ENCODE data around the gene MYRIP. TPM values are rescaled to one million over a fixed set of nuclear protein-coding genes. Genes with fewer than 3 reads are reported as not detected.

Gene MYRIP
- total RNA-seq, 4 donors from 2014 or later: 1.4 to 4.4 (median 2.8) TPM

DNA sequence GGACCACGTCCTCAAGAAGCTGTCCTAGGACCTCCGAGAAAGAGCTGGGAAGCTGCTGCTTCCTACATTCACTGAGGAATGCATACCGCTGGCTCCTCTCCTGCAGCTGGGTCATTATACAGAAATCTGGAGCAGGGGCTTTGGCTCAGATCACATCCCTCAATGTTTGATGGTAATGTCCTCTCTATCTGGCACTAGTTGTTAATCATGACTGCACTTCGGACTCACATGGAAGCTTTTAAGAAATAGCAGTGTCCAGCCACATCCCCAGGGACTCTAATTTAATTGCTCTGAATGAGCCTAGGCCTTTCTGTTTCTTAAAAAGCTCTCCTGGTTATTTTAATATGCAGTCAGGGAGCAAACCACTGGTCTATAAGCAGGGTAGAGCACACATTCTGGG, 25.7 kb upstream of the MYRIP start:
- no peaks in the 10 kb centered on the region for H3K9me3 ChIP-seq
- DNase-seq (ENCODE audit: low spot score in 2 of 2): no peak
- no peak overlapping the region for H3K27ac ChIP-seq
- no peaks in the 10 kb centered on the region for H3K27me3 ChIP-seq
- no peaks in the 10 kb centered on the region for H3K36me3 ChIP-seq
- 55% methylated on average over 4 of the region's 4 CpGs for WGBS
- TF ChIP-seq POLR2AphosphoS5 (IDR thresholded peaks at IDR 0.05): no peak
- TF ChIP-seq EP300 (IDR thresholded peaks at IDR 0.05): no peak
- no peak for TF ChIP-seq POLR2A (IDR thresholded peaks at IDR 0.05)
- TF ChIP-seq CTCF (IDR thresholded peaks at IDR 0.05): no peak
- no peaks in the 10 kb centered on the region for H3K4me1 ChIP-seq
- H3K4me3 ChIP-seq: no peak overlapping the region

- Histone ChIP-seq H3K27ac (no peak overlapping the region), H3K9me3 (no peaks in the 10 kb centered on the region), H3K4me1 (no peaks in the 10 kb centered on the region), H3K36me3 (no peaks in the 10 kb centered on the region), H3K4me3 (no peak overlapping the region), H3K27me3 (no peaks in the 10 kb centered on the region)
- TF ChIP-seq CTCF (IDR thresholded peaks at IDR 0.05) (no peak), EP300 (IDR thresholded peaks at IDR 0.05) (no peak)
- no peak for DNase-seq (ENCODE audit: low spot score in 2 of 2)
- WGBS: 77% methylated on average over 1 of the region's 1 CpG
Measured at GRCh38 chr3:39784922-39785321, 24.5 kb upstream of the MYRIP start.

GRCh38 chr3:39788128-39788883, 21.1 kb upstream of the MYRIP start:
- WGBS: 88% methylated on average over 3 of the region's 3 CpGs
- Histone ChIP-seq H3K36me3 (no peaks in the 10 kb centered on the region), H3K4me3 (no peak overlapping the region), H3K9me3 (no peaks in the 10 kb centered on the region), H3K27me3 (no peaks in the 10 kb centered on the region), H3K4me1 (no peaks in the 10 kb centered on the region), H3K27ac (no peak overlapping the region)
- no peak for DNase-seq (ENCODE audit: low spot score in 2 of 2)
- TF ChIP-seq POLR2AphosphoS5 (IDR thresholded peaks at IDR 0.05): no peak
- no peak for TF ChIP-seq POLR2A (IDR thresholded peaks at IDR 0.05)
- no peak for TF ChIP-seq CTCF (IDR thresholded peaks at IDR 0.05)
- TF ChIP-seq EP300 (IDR thresholded peaks at IDR 0.05): no peak

DNA sequence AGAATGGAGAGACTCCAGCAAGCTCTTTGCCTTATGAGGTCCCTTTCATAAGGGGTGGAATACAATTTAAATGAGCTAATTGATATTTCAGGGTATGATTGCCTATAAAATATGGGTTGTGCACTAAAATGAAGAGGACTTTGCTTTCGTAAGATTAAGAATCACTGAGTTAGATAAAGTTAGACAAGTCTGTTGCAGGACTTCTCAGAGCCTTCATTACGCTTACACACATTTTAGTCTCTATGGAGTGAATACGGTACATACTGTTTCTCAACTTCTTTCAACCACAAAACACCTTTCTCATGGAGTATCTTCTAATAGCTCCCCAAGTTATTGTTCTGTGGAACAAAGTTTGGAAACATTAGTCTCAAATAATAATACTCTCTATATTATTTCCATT, 17.8 kb upstream of the MYRIP start:
- no peaks in the 10 kb centered on the region for H3K4me1 ChIP-seq
- no peaks in the 10 kb centered on the region for H3K36me3 ChIP-seq
- no peak overlapping the region for H3K4me3 ChIP-seq
- DNase-seq (ENCODE audit: low spot score in 2 of 2): no peak
- no peaks in the 10 kb centered on the region for H3K27me3 ChIP-seq
- H3K9me3 ChIP-seq: no peaks in the 10 kb centered on the region
- TF ChIP-seq EP300 (IDR thresholded peaks at IDR 0.05): no peak
- no peak for TF ChIP-seq CTCF (IDR thresholded peaks at IDR 0.05)
- TF ChIP-seq POLR2AphosphoS5 (IDR thresholded peaks at IDR 0.05): no peak
- no peak for TF ChIP-seq POLR2A (IDR thresholded peaks at IDR 0.05)
- H3K27ac ChIP-seq: no peak overlapping the region
- WGBS: 95% methylated on average over 3 of the region's 3 CpGs

DNA sequence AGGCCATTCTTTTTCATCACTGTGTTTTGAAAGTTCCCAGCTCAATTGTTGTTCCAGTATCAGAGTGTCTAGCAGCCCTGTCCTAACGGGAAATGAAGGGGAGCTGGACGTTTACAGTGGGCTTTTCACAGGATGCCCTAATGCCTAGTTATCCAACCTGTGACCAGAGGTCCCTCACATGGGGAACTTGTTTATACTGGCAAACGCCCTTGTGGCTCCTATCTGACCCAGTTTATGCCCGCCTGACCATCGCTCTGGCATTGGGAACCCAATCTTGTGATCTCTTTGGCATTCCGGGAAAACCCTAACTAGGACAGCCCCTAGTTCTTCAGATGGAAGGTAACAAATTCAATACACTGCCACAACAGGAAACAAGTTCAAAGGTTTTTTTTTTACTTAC, 14.5 kb upstream of the MYRIP start:
- Histone ChIP-seq H3K4me1 (no peaks in the 10 kb centered on the region), H3K36me3 (no peaks in the 10 kb centered on the region), H3K27ac (no peak overlapping the region), H3K4me3 (no peak overlapping the region), H3K9me3 (no peaks in the 10 kb centered on the region), H3K27me3 (no peaks in the 10 kb centered on the region)
- no peak for DNase-seq (ENCODE audit: low spot score in 2 of 2)
- no peak for TF ChIP-seq EP300 (IDR thresholded peaks at IDR 0.05)
- no peak for TF ChIP-seq POLR2A (IDR thresholded peaks at IDR 0.05)
- no peak for TF ChIP-seq CTCF (IDR thresholded peaks at IDR 0.05)
- no peak for TF ChIP-seq POLR2AphosphoS5 (IDR thresholded peaks at IDR 0.05)
- WGBS: 77% methylated on average over 6 of the region's 6 CpGs

Measured in suprapubic skin (tissue), 4 donors.